Measurements from ENCODE around the gene CTNND1. TPM values are rescaled to one million over a fixed set of nuclear protein-coding genes. Genes with fewer than 3 reads are reported as not detected.
"Not testable (repeated sequence)": the region's sequence is repeated elsewhere in the genome, so short reads cannot be mapped to it uniquely, and the experiment has no call there.

CTNND1 gene
- total RNA-seq, 4 donors from 2014 or later: 85.5 to 174 (median 105) TPM

GRCh38 chr11:57818812-57819211 is 57.2 kb downstream of the CTNND1 start:
- ATAC-seq (ENCODE audit: low FRiP score): no peak
- DNase-seq (ENCODE audit: low spot score): no peak
- no peak for TF ChIP-seq CTCF (IDR thresholded peaks at IDR 0.05)

DNA sequence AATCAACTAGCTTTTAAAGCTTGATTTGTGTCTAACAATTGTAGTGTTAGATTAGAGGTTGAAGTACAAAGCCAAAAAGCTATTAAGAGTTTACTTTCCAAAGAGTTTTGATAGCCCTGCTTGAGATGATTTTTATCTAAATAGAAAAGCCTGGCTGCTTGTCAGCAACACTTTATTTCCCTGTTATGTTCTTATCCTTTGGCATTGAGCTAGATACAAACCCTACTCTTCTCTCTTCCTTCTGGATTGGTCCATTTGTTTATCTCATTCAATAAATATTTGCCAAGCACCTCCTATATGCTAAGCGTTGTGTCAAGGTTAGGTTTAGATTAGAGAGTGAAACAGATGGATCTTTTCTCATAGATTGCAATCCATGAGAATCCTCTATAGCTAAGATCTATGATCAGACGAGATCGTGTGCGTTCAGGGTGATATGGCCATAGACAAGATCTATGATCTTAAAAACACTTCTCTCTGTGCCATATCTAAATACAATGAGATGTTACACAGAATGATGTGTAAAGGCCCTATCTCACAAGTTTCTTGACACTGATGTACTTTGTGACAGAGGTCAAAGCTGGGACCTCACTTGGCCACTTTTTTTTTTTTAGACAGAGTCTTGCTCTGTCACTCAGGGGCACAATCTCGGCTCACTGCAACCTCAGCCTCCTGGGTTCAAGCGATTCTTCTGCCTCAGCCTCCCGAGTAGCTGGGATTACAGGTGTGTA is 57.8 kb downstream of the CTNND1 start:
- no peak for DNase-seq (ENCODE audit: low spot score)
- no peak for ATAC-seq (ENCODE audit: low FRiP score)
- TF ChIP-seq CTCF (IDR thresholded peaks at IDR 0.05): no peak

DNA sequence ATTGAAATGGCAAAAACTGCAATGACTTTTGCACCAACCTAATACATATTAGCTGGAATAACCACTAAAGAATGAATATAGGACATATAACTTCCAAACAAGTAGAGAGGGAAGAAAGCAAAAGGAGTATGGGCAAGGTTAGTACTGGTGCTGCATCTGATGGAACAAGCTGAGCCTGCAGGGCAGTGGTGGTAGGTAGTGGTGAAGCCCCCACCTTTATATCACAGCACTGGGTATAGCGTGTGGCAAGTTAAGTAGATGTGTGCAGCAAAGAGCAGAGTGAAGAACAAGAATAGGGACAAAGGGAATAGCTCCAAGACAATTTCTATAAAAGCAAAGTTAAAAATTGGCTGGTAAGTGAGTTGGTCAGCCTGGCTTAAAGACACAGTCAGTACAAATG is 62.3 kb downstream of the CTNND1 start:
- ATAC-seq (ENCODE audit: low FRiP score): no peak
- no peak for TF ChIP-seq CTCF (IDR thresholded peaks at IDR 0.05)
- no peak for DNase-seq (ENCODE audit: low spot score)

DNA sequence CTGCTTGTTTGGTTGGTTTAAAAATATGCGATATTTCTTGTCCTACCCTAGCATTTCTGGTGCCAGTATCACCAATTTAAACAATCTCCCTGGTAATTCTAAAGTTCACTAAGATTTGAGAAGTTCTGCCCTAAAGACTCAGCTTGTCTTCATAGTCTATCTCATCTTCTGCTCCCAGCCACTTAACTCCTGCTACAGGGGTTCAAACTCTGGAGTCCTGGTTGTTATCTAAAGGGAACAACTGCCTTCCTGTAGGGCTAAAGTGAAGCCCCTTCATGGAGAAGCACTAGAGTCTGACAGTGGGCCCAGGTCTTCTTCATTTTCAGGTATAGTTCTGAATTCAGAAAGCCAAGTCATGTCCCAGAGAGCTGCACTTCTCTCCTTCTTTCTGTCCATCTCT is 73.2 kb downstream of the CTNND1 start:
- DNase-seq (ENCODE audit: low spot score): no peak
- ATAC-seq (ENCODE audit: low FRiP score): no peak
- TF ChIP-seq CTCF (IDR thresholded peaks at IDR 0.05): no peak

DNA sequence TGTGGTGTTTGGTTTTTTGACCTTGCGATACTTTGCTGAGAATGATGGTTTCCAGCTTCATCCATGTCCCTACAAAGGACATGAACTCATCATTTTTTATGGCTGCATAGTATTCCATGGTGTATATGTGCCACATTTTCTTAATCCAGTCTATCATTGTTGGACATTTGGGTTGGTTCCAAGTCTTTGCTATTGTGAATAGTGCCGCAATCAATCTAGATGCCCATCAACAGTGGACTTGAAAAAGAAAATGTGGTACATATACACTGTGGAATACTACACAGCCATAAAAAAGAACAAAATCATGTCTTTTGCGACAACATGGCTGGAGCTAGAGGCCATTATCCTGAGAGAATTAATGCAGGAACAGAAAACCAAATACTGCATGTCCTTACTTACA is 77.0 kb downstream of the CTNND1 start:
- DNase-seq (ENCODE audit: low spot score); ATAC-seq (ENCODE audit: low FRiP score): not testable (repeated sequence)

- ATAC-seq (ENCODE audit: low FRiP score) (no peak), DNase-seq (ENCODE audit: low spot score) (no peak)
- TF ChIP-seq CTCF (IDR thresholded peaks at IDR 0.05): no peak
Measured at GRCh38 chr11:57842873-57843272, 81.3 kb downstream of the CTNND1 start.

DNA sequence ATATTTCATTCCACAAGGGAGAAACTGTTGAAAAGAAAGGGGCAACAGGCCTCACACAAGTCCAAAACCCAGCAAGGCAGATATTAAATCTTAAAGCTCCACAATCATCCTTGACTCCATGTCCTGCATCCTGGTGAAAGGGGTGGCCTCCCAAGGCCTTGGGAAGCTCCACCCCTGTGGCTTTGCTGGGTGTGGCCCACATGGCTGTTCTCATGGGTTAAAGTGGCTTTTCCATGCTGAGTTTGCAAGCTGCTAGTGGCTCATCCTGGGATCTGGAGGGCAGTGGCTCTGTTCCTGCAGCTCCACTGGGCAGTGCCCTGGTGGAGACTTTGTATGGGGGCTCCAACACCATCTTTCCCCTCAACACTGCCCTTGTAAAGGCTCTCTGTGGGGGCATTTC is 106.4 kb downstream of the CTNND1 start:
- ATAC-seq (ENCODE audit: low FRiP score) (no peak), DNase-seq (ENCODE audit: low spot score) (no peak)
- no peak for TF ChIP-seq CTCF (IDR thresholded peaks at IDR 0.05)
